ENCODE data around the gene NR1I2. TPM values are rescaled to one million over a fixed set of nuclear protein-coding genes. Genes with fewer than 3 reads are reported as not detected.

The NR1I2 gene
- total RNA-seq, 1 donor from 2014 or later: 0.26 TPM

DNA sequence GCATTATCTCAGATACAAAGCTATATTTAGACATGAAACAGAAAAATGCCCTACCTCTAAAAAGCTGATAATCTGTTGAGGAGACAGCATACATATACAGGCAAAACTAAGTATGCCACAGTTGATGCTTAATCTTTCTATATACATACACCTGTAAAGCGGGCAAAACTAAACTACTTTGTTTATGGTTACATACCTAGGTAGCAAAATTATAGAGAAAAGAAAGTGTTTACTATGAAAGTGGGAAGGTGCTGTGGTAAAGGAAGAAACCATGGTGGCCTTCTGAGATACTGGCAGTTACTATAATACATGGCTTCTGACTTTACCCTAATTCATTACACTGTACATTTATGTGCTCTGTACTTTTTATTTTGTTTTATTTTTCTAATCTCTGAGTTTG lies 36.0 kb upstream of the NR1I2 start:
- peaks cover 6% of the 10 kb centered on the region for H3K36me3 Mint-ChIP-seq (ENCODE audit: low read depth)
- H3K27ac Mint-ChIP-seq (ENCODE audit: unreplicated experiment): no peak overlapping the region
- no peaks in the 10 kb centered on the region for H3K4me1 Mint-ChIP-seq
- H3K9me3 Mint-ChIP-seq: no peaks in the 10 kb centered on the region
- no peak for DNase-seq (ENCODE audit: low read depth, low spot score)
- H3K4me3 Mint-ChIP-seq: no peak overlapping the region
- TF ChIP-seq, protein P1, sequence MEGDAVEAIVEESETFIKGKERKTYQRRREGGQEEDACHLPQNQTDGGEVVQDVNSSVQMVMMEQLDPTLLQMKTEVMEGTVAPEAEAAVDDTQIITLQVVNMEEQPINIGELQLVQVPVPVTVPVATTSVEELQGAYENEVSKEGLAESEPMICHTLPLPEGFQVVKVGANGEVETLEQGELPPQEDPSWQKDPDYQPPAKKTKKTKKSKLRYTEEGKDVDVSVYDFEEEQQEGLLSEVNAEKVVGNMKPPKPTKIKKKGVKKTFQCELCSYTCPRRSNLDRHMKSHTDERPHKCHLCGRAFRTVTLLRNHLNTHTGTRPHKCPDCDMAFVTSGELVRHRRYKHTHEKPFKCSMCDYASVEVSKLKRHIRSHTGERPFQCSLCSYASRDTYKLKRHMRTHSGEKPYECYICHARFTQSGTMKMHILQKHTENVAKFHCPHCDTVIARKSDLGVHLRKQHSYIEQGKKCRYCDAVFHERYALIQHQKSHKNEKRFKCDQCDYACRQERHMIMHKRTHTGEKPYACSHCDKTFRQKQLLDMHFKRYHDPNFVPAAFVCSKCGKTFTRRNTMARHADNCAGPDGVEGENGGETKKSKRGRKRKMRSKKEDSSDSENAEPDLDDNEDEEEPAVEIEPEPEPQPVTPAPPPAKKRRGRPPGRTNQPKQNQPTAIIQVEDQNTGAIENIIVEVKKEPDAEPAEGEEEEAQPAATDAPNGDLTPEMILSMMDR (conservative IDR thresholded peaks at IDR 0.05): no peak
- no peaks in the 10 kb centered on the region for H3K27me3 Mint-ChIP-seq (ENCODE audit: low read depth)

DNA sequence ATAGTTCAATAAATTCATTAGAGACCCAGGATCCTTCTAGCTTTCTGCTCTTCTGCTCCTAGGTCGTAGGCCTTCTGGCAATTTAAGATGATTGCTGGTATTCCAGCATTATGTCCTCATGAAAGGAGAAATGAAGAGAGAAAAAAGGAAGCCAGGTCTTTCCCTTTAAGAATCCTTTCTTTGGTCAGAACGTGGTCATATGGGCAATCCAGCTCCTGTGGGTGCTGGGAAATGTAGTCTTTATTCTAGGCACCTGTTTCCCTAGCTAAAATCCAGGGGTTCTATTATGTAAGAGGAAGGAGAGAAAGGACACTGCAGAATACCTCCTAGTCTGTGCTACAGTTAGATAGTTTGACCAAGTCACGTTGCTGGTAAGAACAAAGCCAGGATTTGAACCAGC lies 35.5 kb upstream of the NR1I2 start:
- Mint-ChIP-seq H3K4me3 (no peak overlapping the region), H3K27me3 (ENCODE audit: low read depth) (no peaks in the 10 kb centered on the region), H3K36me3 (ENCODE audit: low read depth) (peaks cover 6% of the 10 kb centered on the region), H3K4me1 (no peaks in the 10 kb centered on the region), H3K27ac (ENCODE audit: unreplicated experiment) (no peak overlapping the region), H3K9me3 (no peaks in the 10 kb centered on the region)
- TF ChIP-seq, protein P1 (conservative IDR thresholded peaks at IDR 0.05): no peak
- DNase-seq (ENCODE audit: low read depth, low spot score): no peak

DNA sequence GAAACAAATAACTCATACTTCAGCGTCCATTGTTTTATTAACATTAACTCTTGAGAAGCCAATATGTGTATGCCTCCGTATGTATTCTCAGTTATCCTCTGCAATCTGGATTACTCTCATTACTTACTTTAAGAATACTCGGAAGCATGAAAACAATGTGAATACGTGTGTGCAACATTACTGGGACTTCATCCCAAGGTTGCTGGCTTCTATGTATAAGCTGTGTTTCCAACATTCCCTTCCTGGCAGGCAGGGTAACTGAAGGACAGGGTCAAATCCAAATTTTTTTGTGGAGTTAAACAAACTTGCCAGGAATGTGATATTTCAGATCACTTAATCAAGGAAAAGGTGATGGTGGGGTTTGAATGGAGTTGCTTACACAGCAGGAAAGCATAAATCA lies 34.5 kb upstream of the NR1I2 start:
- Mint-ChIP-seq H3K9me3 (no peaks in the 10 kb centered on the region), H3K4me3 (no peak overlapping the region), H3K27me3 (ENCODE audit: low read depth) (no peaks in the 10 kb centered on the region), H3K36me3 (ENCODE audit: low read depth) (peaks cover 8% of the 10 kb centered on the region), H3K4me1 (no peaks in the 10 kb centered on the region), H3K27ac (ENCODE audit: unreplicated experiment) (no peak overlapping the region)
- TF ChIP-seq, protein P1 (conservative IDR thresholded peaks at IDR 0.05): no peak
- DNase-seq (ENCODE audit: low read depth, low spot score): no peak

DNA sequence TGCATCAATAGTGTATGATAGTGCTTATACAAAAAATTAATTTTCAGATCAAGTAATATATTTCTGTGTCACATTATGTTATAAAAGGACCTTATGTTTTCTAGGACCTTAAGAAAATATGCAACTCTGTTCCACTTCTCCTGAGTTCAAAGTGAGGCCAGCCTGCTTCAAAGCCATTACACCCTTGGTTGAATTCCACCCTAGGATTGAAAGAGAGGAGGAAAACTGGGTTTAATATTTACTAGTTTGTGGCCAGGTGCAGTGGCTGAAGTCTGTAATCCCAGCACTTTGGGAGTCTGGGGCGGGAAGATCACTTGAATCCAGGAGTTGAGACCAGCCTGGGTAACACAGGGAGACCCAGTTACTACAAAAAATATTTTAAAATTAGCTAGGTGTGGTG lies 32.9 kb upstream of the NR1I2 start:
- no peaks in the 10 kb centered on the region for H3K4me1 Mint-ChIP-seq

DNA sequence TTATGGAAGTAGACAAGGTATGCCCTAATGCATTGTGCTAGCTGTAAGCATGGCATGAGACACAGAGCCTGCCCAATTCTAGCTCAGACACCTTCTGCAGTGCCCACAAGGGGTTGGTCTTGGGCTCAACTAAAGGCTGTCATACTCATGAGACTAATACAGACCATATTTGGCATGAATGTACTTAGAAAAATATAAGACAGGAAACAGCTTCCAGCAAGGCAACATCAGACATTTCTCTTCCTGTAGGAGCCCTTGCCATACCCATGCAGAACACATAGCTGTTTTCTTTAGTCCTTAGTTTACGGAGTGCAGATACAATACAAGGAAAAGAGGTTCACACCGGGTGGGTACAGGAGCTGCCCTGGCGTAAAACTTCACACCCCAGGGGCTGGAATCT lies 30.5 kb upstream of the NR1I2 start:
- TF ChIP-seq, protein P1 (conservative IDR thresholded peaks at IDR 0.05): no peak
- no peak for DNase-seq (ENCODE audit: low read depth, low spot score)
- H3K4me3 Mint-ChIP-seq: no peak overlapping the region
- H3K27ac Mint-ChIP-seq (ENCODE audit: unreplicated experiment): no peak overlapping the region
- no peaks in the 10 kb centered on the region for H3K27me3 Mint-ChIP-seq (ENCODE audit: low read depth)
- peaks cover 26% of the 10 kb centered on the region for H3K36me3 Mint-ChIP-seq (ENCODE audit: low read depth)
- peaks cover 11% of the 10 kb centered on the region for H3K9me3 Mint-ChIP-seq
- H3K4me1 Mint-ChIP-seq: no peaks in the 10 kb centered on the region

More for the DNA sequence above, 32.9 kb upstream of the NR1I2 start:
- no peak for DNase-seq (ENCODE audit: low read depth, low spot score)
- peaks cover 14% of the 10 kb centered on the region for H3K36me3 Mint-ChIP-seq (ENCODE audit: low read depth)
- H3K4me3 Mint-ChIP-seq: no peak overlapping the region
- H3K9me3 Mint-ChIP-seq: peaks cover 3% of the 10 kb centered on the region
- H3K27me3 Mint-ChIP-seq (ENCODE audit: low read depth): no peaks in the 10 kb centered on the region
- no peak overlapping the region for H3K27ac Mint-ChIP-seq (ENCODE audit: unreplicated experiment)
- TF ChIP-seq, protein P1 (conservative IDR thresholded peaks at IDR 0.05): no peak

DNA sequence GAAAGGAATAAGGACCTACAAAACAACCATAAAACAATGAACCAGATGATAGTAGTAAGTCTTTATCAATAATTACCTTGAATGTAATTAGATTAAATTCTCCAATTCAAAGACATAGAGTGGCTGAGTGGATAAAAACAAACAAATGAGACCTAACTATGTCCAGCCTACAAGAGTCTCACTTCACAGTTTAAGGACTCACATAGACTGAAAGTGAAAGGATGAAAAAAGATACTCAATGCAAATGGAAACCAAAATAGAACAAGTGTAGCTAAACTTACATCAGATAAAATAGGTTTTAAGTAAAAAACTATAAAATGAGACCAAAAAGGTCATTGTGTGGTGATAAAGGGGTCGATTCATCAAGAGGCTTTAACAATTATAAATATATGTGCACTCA lies 21.9 kb upstream of the NR1I2 start:
- peaks cover 20% of the 10 kb centered on the region for H3K36me3 Mint-ChIP-seq (ENCODE audit: low read depth)
- H3K9me3 Mint-ChIP-seq: peaks cover 21% of the 10 kb centered on the region
- TF ChIP-seq, protein P1 (conservative IDR thresholded peaks at IDR 0.05): no peak
- no peak for DNase-seq (ENCODE audit: low read depth, low spot score)
- H3K4me3 Mint-ChIP-seq: no peak overlapping the region
- H3K4me1 Mint-ChIP-seq: no peaks in the 10 kb centered on the region
- H3K27me3 Mint-ChIP-seq (ENCODE audit: low read depth): peaks cover 3% of the 10 kb centered on the region
- H3K27ac Mint-ChIP-seq (ENCODE audit: unreplicated experiment): no peak overlapping the region

All from neural crest cell (in vitro differentiated cells).